ENCODE results near the gene OR2L3. TPM values are rescaled to one million over a fixed set of nuclear protein-coding genes. Genes with fewer than 3 reads are reported as not detected.

Gene OR2L3
- polyA plus RNA-seq, 3 donors, result not detected

Other genes with a start within 250 kb of the OR2L3 start
- gene OR14A16, start 222.7 kb upstream of the OR2L3 start, polyA plus RNA-seq, result not detected
- not detected for gene OR11L1, start 204.9 kb upstream of the OR2L3 start, polyA plus RNA-seq
- gene TRIM58, start 189.6 kb upstream of the OR2L3 start, polyA plus RNA-seq, result under 1 TPM; 0.10 to 0.34 (median 0.11) TPM
- gene OR2W3, start 151.2 kb upstream of the OR2L3 start, polyA plus RNA-seq, result under 1 TPM in 1 of 3 donors, not detected in 2; 0.15 TPM
- not detected for gene OR2T8, start 126.6 kb upstream of the OR2L3 start, polyA plus RNA-seq
- gene OR2AJ1, start 121.9 kb upstream of the OR2L3 start, polyA plus RNA-seq, result not detected
- not detected for gene OR2L8, start 98.0 kb upstream of the OR2L3 start, polyA plus RNA-seq
- not detected for gene OR2AK2, start 81.6 kb upstream of the OR2L3 start, polyA plus RNA-seq
- not detected for gene OR2L5, start 33.2 kb upstream of the OR2L3 start, polyA plus RNA-seq
- gene OR2L2, start 16.8 kb upstream of the OR2L3 start, polyA plus RNA-seq, result not detected
- gene OR2L13, start 48.3 kb downstream of the OR2L3 start, polyA plus RNA-seq, result not detected
- not detected for gene OR2M5, start 98.3 kb downstream of the OR2L3 start, polyA plus RNA-seq
- not detected for gene OR2M2, start 128.0 kb downstream of the OR2L3 start, polyA plus RNA-seq
- gene OR2M3, start 150.4 kb downstream of the OR2L3 start, polyA plus RNA-seq, result not detected
- gene OR2M4, start 184.6 kb downstream of the OR2L3 start, polyA plus RNA-seq, result not detected
- gene OR2T33, start 231.1 kb downstream of the OR2L3 start, polyA plus RNA-seq, result not detected